Karpas-422 (cell line): ENCODE measurements around the gene ENDOU. TPM values are rescaled to one million over a fixed set of nuclear protein-coding genes. Genes with fewer than 3 reads are reported as not detected.
A peak's percentile ranks its signal among the peaks of the same experiment; 100 is the strongest.

Source experiments
- DNase-seq: peaks from one replicate; pipeline ENCODE4 v3.0.0-alpha.2; 2015
- H2AFZ ChIP-seq: fragments of 200-600 bp; sonication (generic); 2 replicates; pipeline ENCODE4 v1.6.1; 2014; ENCODE audit warnings: antibody characterized with exemption, low read length, mixed read lengths
- H3K27ac ChIP-seq: fragments of 200-600 bp; sonication (generic); 2 replicates; pipeline ENCODE4 v1.5.1; 2014; ENCODE audit warnings: mild to moderate bottlenecking, low read length, moderate library complexity
- H3K27me3 ChIP-seq: fragments of 200-600 bp; sonication (generic); 2 replicates; pipeline ENCODE4 v1.6.1; 2014; ENCODE audit warnings: low read length, mixed read lengths
- H3K36me3 ChIP-seq: fragments of 200-600 bp; sonication (generic); 2 replicates; pipeline ENCODE4 v1.6.1; 2014; ENCODE audit warnings: low read length, mixed read lengths; ENCODE audit not compliant: insufficient read depth
- H3K4me1 ChIP-seq: fragments of 200-600 bp; sonication (generic); 2 replicates; pipeline ENCODE4 v1.6.1; 2014; ENCODE audit warnings: mild to moderate bottlenecking, low read length, mixed read lengths
- H3K4me2 ChIP-seq: fragments of 200-600 bp; sonication (generic); 2 replicates; pipeline ENCODE4 v1.6.1; 2014; ENCODE audit warnings: low read length, low read depth, mild to moderate bottlenecking; ENCODE audit not compliant: poor library complexity, severe bottlenecking
- H3K4me3 ChIP-seq: fragments of 200-600 bp; sonication (generic); 2 replicates; pipeline ENCODE4 v1.5.1; 2014; ENCODE audit warnings: mild to moderate bottlenecking, antibody characterized with exemption, low read length, mixed read lengths
- H3K79me2 ChIP-seq: fragments of 200-600 bp; sonication (generic); 2 replicates; pipeline ENCODE4 v1.6.1; 2014; ENCODE audit warnings: mild to moderate bottlenecking, low read length, mixed read lengths
- H3K9ac ChIP-seq: fragments of 200-600 bp; sonication (generic); 2 replicates; pipeline ENCODE4 v1.6.0; 2014; ENCODE audit warnings: low read length
- H3K9me2 ChIP-seq: fragments of 200-600 bp; sonication (generic), shearing (Covaris generic); replicated peaks from 2 replicates; pipeline ENCODE4 v1.6.0; 2014; ENCODE audit warnings: mild to moderate bottlenecking, low read length, moderate library complexity; ENCODE audit not compliant: insufficient read depth
- H3K9me3 ChIP-seq: fragments of 300-700, 200-600 bp; sonication (generic); 2 replicates; pipeline ENCODE4 v1.6.1; 2014; ENCODE audit warnings: low read length, mixed read lengths
- H4K20me1 ChIP-seq: fragments of 200-600 bp; sonication (generic); 2 replicates; pipeline ENCODE4 v1.6.1; 2014; ENCODE audit warnings: mild to moderate bottlenecking, antibody characterized with exemption, low read length, low read depth; ENCODE audit not compliant: insufficient read depth
- total RNA-seq: library from RNA; depleted of rRNA; stranded (reverse); fragments of >200 nt; shearing (Covaris generic); gene quantifications from 2 replicates; pipeline ENCODE4 v1.2.3, GENCODE V29; 2014; ENCODE audit warnings: low replicate concordance

The ENDOU gene
- total RNA-seq, 1 experiment from 2014 or later, result 1.2 TPM

GRCh38 chr12:47770086-47770726 lies 44.9 kb upstream of the ENDOU start:
- no peaks in the 10 kb centered on the region; the same call in 1 of the 2 replicates for H4K20me1 ChIP-seq
- no peaks in the 10 kb centered on the region for H3K9me3 ChIP-seq
- no peaks in the 10 kb centered on the region for H3K27me3 ChIP-seq
- no peak overlapping the region for H2AFZ ChIP-seq
- H3K4me2 ChIP-seq, result no peak overlapping the region
- no peak overlapping the region for H3K4me3 ChIP-seq
- H3K36me3 ChIP-seq, result no peaks in the 10 kb centered on the region
- no peaks in the 10 kb centered on the region for H3K9me2 ChIP-seq
- peaks cover 10% of the 10 kb centered on the region for H3K79me2 ChIP-seq
- peaks cover 23% of the 10 kb centered on the region for H3K4me1 ChIP-seq
- no peak for DNase-seq
- no peak overlapping the region for H3K9ac ChIP-seq
- H3K27ac ChIP-seq, result no peak overlapping the region

- Histone ChIP-seq H3K27me3 (no peaks in the 10 kb centered on the region), H3K4me3 (no peak overlapping the region), H3K4me1 (peaks cover 16% of the 10 kb centered on the region), H3K36me3 (no peaks in the 10 kb centered on the region), H3K9me2 (no peaks in the 10 kb centered on the region), H2AFZ (no peak overlapping the region), H3K9ac (no peak overlapping the region), H3K27ac (no peak overlapping the region), H3K4me2 (no peak overlapping the region), H3K9me3 (no peaks in the 10 kb centered on the region), H3K79me2 (peaks cover 9% of the 10 kb centered on the region), H4K20me1 (no peaks in the 10 kb centered on the region; the same call in 1 of the 2 replicates)
- DNase-seq, result no peak
These were observed 44.2 kb upstream of the ENDOU start for GRCh38 chr12:47769234-47770085.

- Histone ChIP-seq H3K9ac (no peak overlapping the region), H3K27me3 (no peaks in the 10 kb centered on the region), H3K4me2 (no peak overlapping the region), H2AFZ (no peak overlapping the region), H3K36me3 (no peaks in the 10 kb centered on the region), H3K9me2 (no peaks in the 10 kb centered on the region), H4K20me1 (no peaks in the 10 kb centered on the region; the same call in 1 of the 2 replicates), H3K4me3 (no peak overlapping the region), H3K9me3 (no peaks in the 10 kb centered on the region), H3K4me1 (peaks cover 19% of the 10 kb centered on the region), H3K27ac (no peak overlapping the region), H3K79me2 (no peaks in the 10 kb centered on the region)
- DNase-seq, result no peak
These were observed 43.1 kb upstream of the ENDOU start for GRCh38 chr12:47768323-47768811.

GRCh38 chr12:47767216-47767724 lies 42.0 kb upstream of the ENDOU start:
- H3K9me3 ChIP-seq, result no peaks in the 10 kb centered on the region
- no peaks in the 10 kb centered on the region for H3K36me3 ChIP-seq
- no peak overlapping the region for H3K4me3 ChIP-seq
- DNase-seq, result peak; percentile 91
- no peak overlapping the region for H3K9ac ChIP-seq
- no peaks in the 10 kb centered on the region; the same call in 1 of the 2 replicates for H4K20me1 ChIP-seq
- no peak overlapping the region for H3K27ac ChIP-seq
- peaks cover 14% of the 10 kb centered on the region for H3K4me1 ChIP-seq
- no peak overlapping the region for H3K4me2 ChIP-seq
- no peaks in the 10 kb centered on the region for H3K9me2 ChIP-seq
- H3K27me3 ChIP-seq, result no peaks in the 10 kb centered on the region
- no peaks in the 10 kb centered on the region for H3K79me2 ChIP-seq
- H2AFZ ChIP-seq, result no peak overlapping the region

- Histone ChIP-seq H3K4me3 (no peak overlapping the region), H3K4me1 (peaks cover 14% of the 10 kb centered on the region), H3K27ac (no peak overlapping the region), H3K27me3 (no peaks in the 10 kb centered on the region), H2AFZ (no peak overlapping the region), H3K9ac (no peak overlapping the region), H3K9me2 (no peaks in the 10 kb centered on the region), H3K36me3 (no peaks in the 10 kb centered on the region), H3K9me3 (no peaks in the 10 kb centered on the region), H3K79me2 (no peaks in the 10 kb centered on the region), H4K20me1 (no peaks in the 10 kb centered on the region; the same call in 1 of the 2 replicates), H3K4me2 (no peak overlapping the region)
- no peak for DNase-seq
These were observed 41.4 kb upstream of the ENDOU start for GRCh38 chr12:47766502-47767215.

GRCh38 chr12:47763481-47764346 lies 38.4 kb upstream of the ENDOU start:
- H3K36me3 ChIP-seq, result no peaks in the 10 kb centered on the region
- no peak overlapping the region for H3K27ac ChIP-seq
- H2AFZ ChIP-seq, result no peak overlapping the region
- no peaks in the 10 kb centered on the region for H3K9me2 ChIP-seq
- peak; percentile 67 for DNase-seq
- no peak overlapping the region for H3K4me3 ChIP-seq
- H3K4me1 ChIP-seq, result peaks cover 25% of the 10 kb centered on the region
- H3K79me2 ChIP-seq, result no peaks in the 10 kb centered on the region
- H3K9ac ChIP-seq, result peak overlapping the region; percentile 4; the same call in 1 of the 2 replicates
- no peak overlapping the region for H3K4me2 ChIP-seq
- H3K9me3 ChIP-seq, result no peaks in the 10 kb centered on the region
- H4K20me1 ChIP-seq, result no peaks in the 10 kb centered on the region; the same call in 1 of the 2 replicates
- no peaks in the 10 kb centered on the region for H3K27me3 ChIP-seq

GRCh38 chr12:47762850-47763465 lies 37.7 kb upstream of the ENDOU start:
- H3K9ac ChIP-seq, result no peak overlapping the region
- DNase-seq, result no peak

More at GRCh38 chr12:47762850-47763465, 37.7 kb upstream of the ENDOU start:
- H3K4me1 ChIP-seq, result peaks cover 30% of the 10 kb centered on the region
- no peak overlapping the region for H3K27ac ChIP-seq
- no peak overlapping the region for H3K4me3 ChIP-seq
- no peak overlapping the region for H3K4me2 ChIP-seq
- no peaks in the 10 kb centered on the region for H3K9me3 ChIP-seq
- H3K9me2 ChIP-seq, result no peaks in the 10 kb centered on the region
- H4K20me1 ChIP-seq, result no peaks in the 10 kb centered on the region; the same call in 1 of the 2 replicates
- H3K36me3 ChIP-seq, result no peaks in the 10 kb centered on the region
- no peaks in the 10 kb centered on the region for H3K79me2 ChIP-seq
- no peak overlapping the region for H2AFZ ChIP-seq
- no peaks in the 10 kb centered on the region for H3K27me3 ChIP-seq
